ENCODE data around the gene IL11. TPM values are rescaled to one million over a fixed set of nuclear protein-coding genes. Genes with fewer than 3 reads are reported as not detected.

IL11 gene
- total RNA-seq, 4 donors from 2014 or later: 1.6 TPM; not detected in 3

- DNase-seq: no peak
Measured at GRCh38 chr19:55362990-55363716, 7.1 kb downstream of the IL11 start, which contains the start of gene GARIN5B. Gene GARIN5B, minus strand, starts transcription at chr19:55363260. Its CDS starts 194 bp downstream, at chr19:55363066.

DNA sequence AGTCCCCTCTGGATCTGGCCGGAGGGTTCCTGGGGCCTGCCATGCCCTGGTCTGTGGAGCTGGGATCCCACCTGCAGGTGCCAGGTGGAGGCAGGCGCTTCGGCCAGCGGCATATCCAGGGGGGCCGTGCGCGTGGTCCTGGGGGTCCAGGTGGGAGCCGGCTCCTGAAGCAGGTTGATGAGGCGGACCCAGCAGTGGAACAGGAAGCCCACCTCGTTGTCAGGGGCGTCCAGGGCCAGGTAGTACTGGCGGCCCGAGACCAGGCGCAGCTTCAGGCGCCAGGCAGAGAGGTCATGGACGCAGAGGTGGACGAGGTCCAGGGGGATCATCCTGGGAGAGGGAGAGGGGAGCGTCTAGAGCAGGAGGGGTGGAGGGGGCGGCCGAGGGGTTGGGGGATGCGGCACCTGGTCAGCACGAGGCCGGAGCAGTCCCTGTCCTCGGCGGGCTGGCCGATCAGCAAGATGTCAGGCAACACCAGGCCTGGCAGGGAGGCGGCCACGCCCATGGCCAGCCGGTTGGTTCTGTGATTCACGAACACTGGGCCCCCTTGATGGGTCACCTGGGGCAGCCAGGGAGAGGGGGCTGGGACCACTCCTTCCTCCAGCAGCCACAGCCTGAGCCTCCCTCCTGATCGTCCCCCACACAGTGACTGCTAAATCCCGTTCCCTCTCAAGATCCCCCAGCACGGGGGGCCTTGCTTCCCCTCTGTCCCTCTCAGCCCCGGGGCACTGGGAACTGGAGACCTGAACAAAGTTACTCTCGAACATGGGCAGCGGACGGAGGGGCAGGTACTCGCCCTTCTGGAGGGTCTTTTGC, 7.9 kb downstream of the IL11 start:
- Histone ChIP-seq H3K9me3 (no peaks in the 10 kb centered on the region), H3K4me1 (no peaks in the 10 kb centered on the region), H3K27ac (no peak overlapping the region), H3K27me3 (no peaks in the 10 kb centered on the region), H3K4me3 (no peak overlapping the region), H3K36me3 (no peaks in the 10 kb centered on the region)
- TF ChIP-seq POLR2A (IDR thresholded peaks at IDR 0.05): no peak
- TF ChIP-seq, protein P1, sequence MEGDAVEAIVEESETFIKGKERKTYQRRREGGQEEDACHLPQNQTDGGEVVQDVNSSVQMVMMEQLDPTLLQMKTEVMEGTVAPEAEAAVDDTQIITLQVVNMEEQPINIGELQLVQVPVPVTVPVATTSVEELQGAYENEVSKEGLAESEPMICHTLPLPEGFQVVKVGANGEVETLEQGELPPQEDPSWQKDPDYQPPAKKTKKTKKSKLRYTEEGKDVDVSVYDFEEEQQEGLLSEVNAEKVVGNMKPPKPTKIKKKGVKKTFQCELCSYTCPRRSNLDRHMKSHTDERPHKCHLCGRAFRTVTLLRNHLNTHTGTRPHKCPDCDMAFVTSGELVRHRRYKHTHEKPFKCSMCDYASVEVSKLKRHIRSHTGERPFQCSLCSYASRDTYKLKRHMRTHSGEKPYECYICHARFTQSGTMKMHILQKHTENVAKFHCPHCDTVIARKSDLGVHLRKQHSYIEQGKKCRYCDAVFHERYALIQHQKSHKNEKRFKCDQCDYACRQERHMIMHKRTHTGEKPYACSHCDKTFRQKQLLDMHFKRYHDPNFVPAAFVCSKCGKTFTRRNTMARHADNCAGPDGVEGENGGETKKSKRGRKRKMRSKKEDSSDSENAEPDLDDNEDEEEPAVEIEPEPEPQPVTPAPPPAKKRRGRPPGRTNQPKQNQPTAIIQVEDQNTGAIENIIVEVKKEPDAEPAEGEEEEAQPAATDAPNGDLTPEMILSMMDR (IDR thresholded peaks at IDR 0.05): no peak
- DNase-seq: no peak
- intact Hi-C loops (cut with DNase I; ENCODE audit: low total_unique reads): no loop called here

More at GRCh38 chr19:55362990-55363716, 7.1 kb downstream of the IL11 start, which contains the start of gene GARIN5B:
- Histone ChIP-seq H3K4me3 (no peak within 1 kb of the TSS), H3K36me3 (no peaks in the 10 kb centered on the region), H3K4me1 (no peaks in the 10 kb centered on the region), H3K9me3 (no peaks in the 10 kb centered on the region), H3K27me3 (peaks cover 0 to 2% of the 10 kb centered on the region in 2 donors), H3K27ac (no peak within 1 kb of the TSS)
- intact Hi-C loops (cut with DNase I; ENCODE audit: low total_unique reads): no loop called here
- TF ChIP-seq POLR2A (IDR thresholded peaks at IDR 0.05): no peak
- TF ChIP-seq, protein P1 (IDR thresholded peaks at IDR 0.05): no peak

DNA sequence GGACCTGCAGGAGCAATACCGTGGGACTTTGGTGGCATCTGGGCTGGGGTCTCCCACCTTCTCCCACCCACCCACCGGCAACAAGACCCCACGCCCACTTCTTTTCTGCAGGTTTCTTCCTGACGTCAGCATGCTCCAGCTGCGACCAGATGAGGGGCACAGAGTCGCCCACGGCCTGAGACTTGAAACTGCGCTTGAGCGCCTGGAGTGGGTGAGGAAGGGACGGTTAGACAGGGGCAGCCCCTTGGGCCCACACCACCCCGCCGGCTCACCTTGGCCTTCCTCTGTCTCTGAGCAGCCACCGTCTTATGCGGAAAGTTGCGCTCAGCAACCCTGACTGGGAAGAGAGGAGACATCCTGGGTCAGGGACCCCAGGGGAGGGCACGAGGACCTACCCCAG, 9.4 kb downstream of the IL11 start:
- no peaks in the 10 kb centered on the region for H3K36me3 ChIP-seq
- intact Hi-C loops (cut with DNase I; ENCODE audit: low total_unique reads): no loop called here
- H3K4me1 ChIP-seq: no peaks in the 10 kb centered on the region
- no peaks in the 10 kb centered on the region for H3K27me3 ChIP-seq
- TF ChIP-seq, protein P1 (IDR thresholded peaks at IDR 0.05): no peak
- no peak for TF ChIP-seq POLR2A (IDR thresholded peaks at IDR 0.05)
- H3K9me3 ChIP-seq: no peaks in the 10 kb centered on the region
- DNase-seq: no peak
- H3K27ac ChIP-seq: no peak overlapping the region
- no peak overlapping the region for H3K4me3 ChIP-seq

DNA sequence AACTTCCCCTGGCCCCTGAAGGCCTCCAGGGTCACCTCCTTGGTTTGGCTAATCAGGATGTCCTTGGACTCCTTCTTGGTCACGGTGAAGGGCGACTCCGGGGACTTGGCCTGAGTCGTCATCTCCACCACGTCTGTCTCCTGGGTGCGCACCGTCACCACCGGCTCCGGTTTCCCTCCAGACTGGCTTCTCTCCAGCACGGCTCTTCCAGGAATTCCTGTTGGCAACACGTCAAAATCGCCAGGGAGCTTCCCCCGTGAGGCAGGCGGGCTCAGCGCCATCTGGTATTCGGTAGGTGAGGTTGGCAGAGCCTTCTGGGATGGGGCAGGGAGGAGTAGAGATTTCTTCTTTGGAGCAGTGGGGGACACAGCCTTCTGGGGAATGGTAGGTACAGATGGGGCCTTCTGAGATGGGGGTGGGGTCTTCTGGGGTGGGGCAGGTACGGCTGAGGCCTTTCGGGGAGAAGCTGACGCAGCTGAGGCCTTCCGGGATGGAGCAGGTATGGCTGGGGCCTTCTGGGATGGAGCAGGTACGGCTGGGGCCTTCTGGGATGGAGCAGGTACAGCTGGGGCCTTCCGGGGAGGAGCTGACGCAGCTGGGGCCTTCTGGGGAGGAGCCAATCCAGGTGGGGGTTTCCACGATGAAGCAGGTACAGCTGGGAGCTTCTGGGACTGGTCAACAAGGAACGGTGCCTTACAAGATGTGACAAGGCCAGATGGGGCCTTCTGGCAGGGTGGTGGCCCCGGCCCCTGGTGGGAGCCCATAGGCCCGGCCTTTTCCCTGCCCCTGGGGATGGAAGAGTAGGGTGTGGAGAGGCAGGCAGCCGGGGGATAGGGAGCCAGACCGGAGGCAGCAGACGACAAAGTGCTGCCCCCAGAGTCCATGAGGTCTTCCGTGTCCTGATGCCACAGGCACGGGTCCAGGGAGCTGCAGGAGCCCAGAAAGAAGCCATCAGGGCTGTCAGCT, 11.0 kb downstream of the IL11 start:
- no peaks in the 10 kb centered on the region for H3K9me3 ChIP-seq
- no peak for DNase-seq

More for the DNA sequence above, 11.0 kb downstream of the IL11 start:
- intact Hi-C loops (cut with DNase I; ENCODE audit: low total_unique reads): no loop called here
- H3K27ac ChIP-seq: no peak overlapping the region
- H3K4me1 ChIP-seq: peaks cover 0 to 6% of the 10 kb centered on the region in 2 donors
- no peak overlapping the region for H3K4me3 ChIP-seq
- H3K36me3 ChIP-seq: no peaks in the 10 kb centered on the region
- TF ChIP-seq, protein P1 (IDR thresholded peaks at IDR 0.05): no peak
- TF ChIP-seq POLR2A (IDR thresholded peaks at IDR 0.05): no peak
- peaks cover 2 to 7% of the 10 kb centered on the region in 2 donors for H3K27me3 ChIP-seq
